ENCODE data around the gene CXorf51A.
"Not testable (repeated sequence)": the region's sequence is repeated elsewhere in the genome, so short reads cannot be mapped to it uniquely, and the experiment has no call there.

Gene CXorf51A

DNA sequence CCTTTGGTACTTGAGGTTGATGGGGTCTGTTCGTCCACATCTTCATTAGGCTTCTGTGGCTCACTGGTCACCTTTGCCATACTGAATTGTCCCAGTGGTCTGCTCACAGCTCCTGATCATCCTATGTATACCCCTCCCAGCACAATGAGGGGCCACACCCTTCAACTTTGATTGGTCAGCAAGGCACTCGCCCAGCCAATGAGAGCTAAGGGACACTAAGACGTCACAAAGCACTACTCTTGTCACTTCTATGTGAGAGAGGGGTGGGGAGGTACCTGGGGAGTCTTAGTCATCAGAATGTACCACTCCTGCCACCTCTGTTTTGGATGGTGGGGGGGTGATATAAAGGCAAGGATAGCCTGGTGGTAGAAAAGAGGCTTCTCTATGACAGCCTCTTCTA lies at the start of gene CXorf51A:
TSS of gene CXorf51A (minus strand) at position 101 of the 400 bp plus-strand sequence. CDS start at position 80, 21 bp downstream.
- DNase-seq: not testable (repeated sequence)

DNA sequence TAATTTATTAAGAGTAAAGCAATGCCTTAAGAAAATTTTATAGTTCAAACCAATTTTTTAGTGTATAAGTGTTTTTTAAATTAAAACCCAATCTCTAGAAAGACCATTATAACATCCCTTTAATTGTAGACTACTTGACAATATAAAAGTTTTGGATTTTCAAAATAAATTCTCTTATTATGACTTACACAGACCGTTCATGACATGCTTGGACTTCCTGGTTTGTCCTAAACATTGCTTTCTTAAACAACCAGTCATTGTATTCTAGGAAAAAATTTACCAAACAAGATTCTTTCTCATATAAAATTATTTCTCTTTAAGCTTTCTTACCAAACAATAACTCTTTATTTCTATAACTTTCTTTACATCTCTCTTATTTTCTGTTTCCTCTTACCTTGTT lies 49.0 kb upstream of the CXorf51A start:
- DNase-seq: no peak

DNA sequence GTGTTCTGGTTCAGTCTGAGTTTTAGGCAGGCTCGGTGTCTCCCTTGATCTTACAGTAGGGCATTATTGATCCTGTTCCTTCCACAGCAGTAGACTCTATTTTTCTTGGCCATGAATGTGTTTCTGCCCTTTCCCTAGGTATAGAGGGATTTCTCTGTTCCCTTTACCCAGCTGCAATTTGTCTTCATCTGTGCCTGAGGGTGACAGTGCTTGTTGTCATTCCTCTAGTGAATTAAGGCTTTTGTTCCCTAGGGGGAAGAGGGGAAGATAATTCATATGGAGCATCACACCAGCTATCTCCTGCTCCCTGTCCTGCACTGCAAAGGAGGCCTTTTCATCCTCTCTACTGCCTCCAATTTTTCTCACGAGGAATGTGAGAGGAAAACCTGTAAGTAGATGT lies 39.7 kb upstream of the CXorf51A start:
- DNase-seq: no peak

DNA sequence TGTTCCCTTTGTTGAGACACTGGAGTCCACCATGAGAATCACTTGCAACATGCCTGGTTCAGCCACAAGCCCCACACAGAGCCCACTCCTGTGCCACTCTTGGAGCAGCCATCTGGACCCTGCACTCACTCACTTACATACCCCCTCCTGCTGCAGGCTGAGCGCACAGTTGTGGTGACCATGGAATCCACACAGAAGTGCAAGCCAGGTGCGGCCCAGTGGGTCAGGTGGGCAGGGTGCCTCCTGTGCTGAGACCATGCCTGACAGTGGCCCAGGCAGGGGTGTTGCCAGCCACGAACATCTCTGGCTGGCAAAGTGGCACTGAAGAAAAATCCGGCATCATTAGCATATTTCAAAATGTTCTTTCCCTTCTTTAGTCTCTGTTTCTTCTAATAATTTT lies 17.4 kb upstream of the CXorf51A start:
- no peak for DNase-seq

DNA sequence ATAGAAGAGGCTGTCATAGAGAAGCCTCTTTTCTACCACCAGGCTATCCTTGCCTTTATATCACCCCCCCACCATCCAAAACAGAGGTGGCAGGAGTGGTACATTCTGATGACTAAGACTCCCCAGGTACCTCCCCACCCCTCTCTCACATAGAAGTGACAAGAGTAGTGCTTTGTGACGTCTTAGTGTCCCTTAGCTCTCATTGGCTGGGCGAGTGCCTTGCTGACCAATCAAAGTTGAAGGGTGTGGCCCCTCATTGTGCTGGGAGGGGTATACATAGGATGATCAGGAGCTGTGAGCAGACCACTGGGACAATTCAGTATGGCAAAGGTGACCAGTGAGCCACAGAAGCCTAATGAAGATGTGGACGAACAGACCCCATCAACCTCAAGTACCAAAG lies 5.1 kb downstream of the CXorf51A start, which contains the start of gene CXorf51B:
TSS of gene CXorf51B (plus strand) at position 301 of the 400 bp plus-strand sequence. CDS start at position 322, 21 bp downstream.
- not testable (repeated sequence) for DNase-seq
